Astrocyte of the cerebellum (primary cell): ENCODE data around the gene AK8.

Experiments used
- DNase-seq: peaks from one replicate; pipeline ENCODE4 v3.0.0-alpha.2; 2011; ENCODE audit warnings: low read depth
- H3K4me3 ChIP-seq: 2 replicates; pipeline ENCODE4 v1.5.1; 2011; ENCODE audit warnings: mild to moderate bottlenecking, low read depth, low read length, moderate library complexity
- in situ Hi-C: cut with HindIII; loops from 2 replicates; pipeline ENCODE4 v1.10.0; 2017; ENCODE audit warnings: low sequenced_read_pairs
- TF ChIP-seq, protein P1 (sequence below): IDR thresholded peaks from 2 replicates; pipeline ENCODE4 v1.5.1; 2012; ENCODE audit warnings: low read length, low read depth, moderate library complexity, mild to moderate bottlenecking; ENCODE audit errors: missing control alignments

The AK8 gene

DNA sequence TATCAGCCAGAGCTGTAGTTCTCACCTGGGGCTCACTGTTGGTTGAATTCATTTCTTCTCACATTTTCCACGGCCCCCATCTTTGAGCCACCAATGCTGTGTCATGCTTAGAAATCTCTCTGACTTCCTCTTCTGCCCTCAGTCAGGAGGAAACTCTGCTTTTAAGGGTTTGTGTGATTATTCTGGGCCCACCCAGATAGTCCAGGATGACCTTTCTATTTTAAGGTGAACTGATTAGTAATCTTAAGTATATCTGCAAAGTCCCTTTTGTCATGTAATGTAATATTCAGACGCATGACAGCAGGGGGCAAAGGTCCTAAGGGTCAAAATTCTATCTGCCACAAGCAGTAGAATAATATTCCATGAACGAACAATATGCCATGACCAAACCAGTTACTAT, 88.4 kb downstream of the AK8 start:
- in situ Hi-C loops: no loop called here
- no peak for DNase-seq
- no peak overlapping the region for H3K4me3 ChIP-seq
- TF ChIP-seq, protein P1, sequence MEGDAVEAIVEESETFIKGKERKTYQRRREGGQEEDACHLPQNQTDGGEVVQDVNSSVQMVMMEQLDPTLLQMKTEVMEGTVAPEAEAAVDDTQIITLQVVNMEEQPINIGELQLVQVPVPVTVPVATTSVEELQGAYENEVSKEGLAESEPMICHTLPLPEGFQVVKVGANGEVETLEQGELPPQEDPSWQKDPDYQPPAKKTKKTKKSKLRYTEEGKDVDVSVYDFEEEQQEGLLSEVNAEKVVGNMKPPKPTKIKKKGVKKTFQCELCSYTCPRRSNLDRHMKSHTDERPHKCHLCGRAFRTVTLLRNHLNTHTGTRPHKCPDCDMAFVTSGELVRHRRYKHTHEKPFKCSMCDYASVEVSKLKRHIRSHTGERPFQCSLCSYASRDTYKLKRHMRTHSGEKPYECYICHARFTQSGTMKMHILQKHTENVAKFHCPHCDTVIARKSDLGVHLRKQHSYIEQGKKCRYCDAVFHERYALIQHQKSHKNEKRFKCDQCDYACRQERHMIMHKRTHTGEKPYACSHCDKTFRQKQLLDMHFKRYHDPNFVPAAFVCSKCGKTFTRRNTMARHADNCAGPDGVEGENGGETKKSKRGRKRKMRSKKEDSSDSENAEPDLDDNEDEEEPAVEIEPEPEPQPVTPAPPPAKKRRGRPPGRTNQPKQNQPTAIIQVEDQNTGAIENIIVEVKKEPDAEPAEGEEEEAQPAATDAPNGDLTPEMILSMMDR: no peak

DNA sequence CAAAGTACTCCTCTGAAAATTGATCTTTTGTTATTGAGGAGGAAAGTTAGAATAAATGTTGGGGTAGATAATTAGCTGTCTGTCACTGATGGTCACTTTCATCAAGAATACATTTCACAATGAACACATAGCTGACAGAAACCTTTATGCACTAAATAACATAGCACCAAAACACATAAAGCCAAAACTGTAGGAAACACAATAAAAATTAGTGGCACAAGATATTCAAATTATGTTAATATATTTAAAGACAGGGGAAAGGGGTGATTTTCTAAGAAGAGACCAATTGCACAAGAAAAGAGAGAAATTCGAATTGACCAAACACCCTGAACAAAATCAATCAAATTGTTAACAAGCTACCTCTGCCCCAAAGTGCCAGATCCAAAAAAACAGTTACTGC, 89.7 kb downstream of the AK8 start:
- no peak for DNase-seq
- TF ChIP-seq, protein P1: no peak
- no peak overlapping the region for H3K4me3 ChIP-seq
- in situ Hi-C loops: no loop called here

DNA sequence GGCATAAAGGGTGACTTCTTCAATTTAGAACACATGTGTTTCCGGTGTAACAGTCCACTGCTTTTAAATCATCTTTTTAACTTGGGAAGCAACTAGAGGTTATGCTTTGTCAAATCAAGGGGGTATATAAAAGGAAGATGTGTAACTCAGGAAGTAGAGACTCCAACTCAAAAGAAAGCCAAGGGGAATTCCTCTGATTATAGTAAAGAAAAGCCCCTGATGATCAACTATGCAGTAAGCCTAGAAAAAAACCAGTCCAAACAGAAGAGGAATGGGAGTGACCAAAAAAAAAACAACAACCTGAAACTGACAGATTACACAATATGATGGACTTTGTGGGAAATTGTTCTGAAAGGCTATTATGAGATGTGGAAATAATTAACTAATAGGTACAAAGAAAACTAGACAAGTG, 90.3 kb downstream of the AK8 start:
- no peak overlapping the region for H3K4me3 ChIP-seq
- DNase-seq: no peak
- in situ Hi-C loops: no loop called here
- TF ChIP-seq, protein P1: no peak

DNA sequence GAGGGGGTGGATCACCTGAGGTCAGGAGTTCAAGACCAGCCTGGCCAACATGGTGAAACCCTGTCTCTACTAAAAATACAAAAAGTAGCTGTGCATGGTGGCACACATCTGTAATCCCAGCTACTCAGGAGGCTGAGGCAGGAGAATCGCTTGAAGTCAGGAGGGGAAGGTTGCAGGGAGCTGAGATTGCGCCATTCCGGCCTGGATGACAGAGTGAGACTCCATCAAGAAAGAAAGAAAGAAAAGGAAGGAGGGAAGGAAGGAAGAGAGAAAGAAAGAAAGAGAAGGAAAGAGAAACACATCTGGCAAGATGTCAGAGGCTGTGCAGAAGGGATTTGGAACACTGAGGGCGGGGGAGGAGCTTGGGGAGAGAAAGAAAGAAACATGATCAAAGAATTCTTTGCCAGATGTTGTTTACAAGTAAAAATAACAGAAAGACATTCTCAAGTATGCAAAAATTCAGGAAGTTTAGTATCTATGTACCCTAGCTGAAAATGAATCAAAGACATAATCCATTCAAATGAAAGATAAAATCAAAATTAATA, 93.7 kb downstream of the AK8 start:
- in situ Hi-C loops: no loop called here
- no peak overlapping the region for H3K4me3 ChIP-seq
- DNase-seq: no peak
- TF ChIP-seq, protein P1: no peak

DNA sequence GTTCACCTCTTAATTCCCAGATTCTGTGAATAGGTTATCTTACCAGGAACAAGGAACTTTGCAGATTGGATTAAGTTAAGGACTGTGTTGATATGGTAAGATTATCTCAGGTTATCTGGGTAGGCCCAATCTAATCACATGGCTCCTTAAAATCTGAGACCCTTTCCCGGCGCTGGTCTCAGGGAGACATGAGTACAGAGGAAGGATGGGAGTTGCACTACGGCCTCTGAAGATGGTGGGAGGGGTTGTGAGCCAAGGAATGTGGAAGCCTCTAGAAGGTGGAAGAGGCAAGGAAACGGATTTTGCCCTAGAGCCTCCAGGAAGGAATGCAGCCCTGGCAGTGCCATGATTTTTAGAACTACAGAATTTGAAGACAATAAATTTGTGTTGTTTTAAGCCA, 95.1 kb downstream of the AK8 start:
- no peak overlapping the region for H3K4me3 ChIP-seq
- in situ Hi-C loops: no loop called here
- TF ChIP-seq, protein P1: no peak
- DNase-seq: no peak

DNA sequence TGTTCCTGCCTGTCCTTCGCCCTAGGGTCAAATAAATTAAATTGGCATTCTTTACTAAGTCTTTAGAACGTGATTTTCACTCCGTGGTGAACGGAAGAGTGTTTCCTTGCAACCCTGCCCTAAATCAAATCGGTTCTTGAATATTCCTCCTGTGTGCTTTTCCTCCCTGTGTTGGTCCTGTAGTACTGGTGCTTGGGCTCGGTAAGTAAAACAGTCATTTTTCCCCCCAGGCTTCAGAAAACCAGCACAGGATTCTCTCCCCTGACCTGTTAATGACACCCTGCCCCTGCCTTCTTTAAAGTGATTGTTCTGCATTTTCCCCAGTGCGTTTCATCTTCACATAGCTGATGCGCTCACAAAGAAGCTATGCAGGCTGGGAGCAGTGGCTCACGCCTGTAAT, 96.0 kb downstream of the AK8 start:
- DNase-seq: no peak
- TF ChIP-seq, protein P1: no peak
- no peak overlapping the region for H3K4me3 ChIP-seq
- in situ Hi-C loops: no loop called here
